ENCODE measurements around the gene MGAT1.

- TF ChIP-seq POLR2AphosphoS5 (IDR thresholded peaks at IDR 0.05; ENCODE audit: low read depth) (no peak), CTCF (IDR thresholded peaks at IDR 0.05; ENCODE audit: insufficient read depth, low read length) (no peak)
Observed at GRCh38 chr5:180785121-180785781, 17.4 kb downstream of the MGAT1 start.
